NK-92 (cell line): Measurements from ENCODE around the gene VAMP4.

Experiments used
- DNase-seq: peaks from one replicate; lab custom pipeline; 2025; ENCODE audit not compliant: unreplicated experiment; lab: John Stamatoyannopoulos, UW

VAMP4 gene

DNA sequence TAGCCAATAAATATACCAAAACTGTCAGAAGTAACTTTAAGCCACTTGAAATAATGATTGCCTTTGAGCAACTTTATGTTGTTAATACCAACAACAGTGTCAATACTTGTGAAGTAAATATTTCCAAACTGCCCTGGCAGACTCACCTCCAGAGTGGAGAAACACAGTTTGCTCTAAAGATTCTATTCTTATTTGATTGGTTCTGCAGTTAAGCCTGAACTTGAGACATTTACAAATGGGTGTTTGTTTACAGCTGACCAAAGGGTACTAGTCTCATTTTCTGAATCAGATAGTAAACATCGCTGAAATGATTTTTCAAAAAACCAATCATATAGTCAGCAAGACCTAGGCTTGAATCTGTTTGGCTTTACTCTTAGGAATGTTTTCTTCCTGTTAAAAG is 88.1 kb downstream of the VAMP4 start:
- no peak for DNase-seq

DNA sequence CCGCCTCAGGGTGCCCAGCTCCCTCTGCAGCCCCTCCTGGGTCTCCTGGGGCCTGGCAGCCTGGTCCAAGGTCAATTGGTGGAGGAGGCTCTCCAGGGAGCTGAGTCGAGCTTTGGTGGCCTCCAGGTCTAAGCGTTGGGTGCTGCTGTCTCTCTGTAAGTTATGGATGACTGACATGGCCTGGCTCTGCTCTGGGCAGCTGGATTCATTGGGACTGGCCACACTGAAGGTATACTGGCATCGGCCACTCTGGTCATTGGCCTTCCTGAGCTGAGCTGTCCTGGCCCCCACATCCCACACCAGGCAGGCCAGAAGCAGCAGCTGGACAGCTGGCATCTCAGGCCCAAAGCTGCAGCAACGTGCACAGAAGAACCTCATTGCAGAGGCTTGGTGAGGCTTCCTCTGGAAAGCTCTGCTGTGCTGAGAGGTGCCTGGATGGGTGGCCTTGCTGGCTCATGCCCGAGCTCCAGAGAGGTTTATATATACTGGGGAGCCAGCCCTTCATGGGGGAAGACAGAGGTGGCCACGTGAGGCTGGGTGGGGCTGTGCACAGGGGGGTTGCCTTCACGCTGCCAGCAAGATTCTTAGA is 89.5 kb downstream of the VAMP4 start, which contains the start of gene MYOC:
MYOC (minus strand) TSS at position 455 of the 589 bp plus-strand sequence; CDS start at position 378, 77 bp downstream.
- no peak for DNase-seq
